RKO (cell line): ENCODE data around the gene TRIML2.
"Not testable (repeated sequence)": the region's sequence is repeated elsewhere in the genome, so short reads cannot be mapped to it uniquely, and the experiment has no call there.

ENCODE experiments used
- DNase-seq: peaks from one replicate; pipeline ENCODE4 v3.0.0-alpha.2; 2016; ENCODE audit warnings: low spot score

Gene TRIML2

DNA sequence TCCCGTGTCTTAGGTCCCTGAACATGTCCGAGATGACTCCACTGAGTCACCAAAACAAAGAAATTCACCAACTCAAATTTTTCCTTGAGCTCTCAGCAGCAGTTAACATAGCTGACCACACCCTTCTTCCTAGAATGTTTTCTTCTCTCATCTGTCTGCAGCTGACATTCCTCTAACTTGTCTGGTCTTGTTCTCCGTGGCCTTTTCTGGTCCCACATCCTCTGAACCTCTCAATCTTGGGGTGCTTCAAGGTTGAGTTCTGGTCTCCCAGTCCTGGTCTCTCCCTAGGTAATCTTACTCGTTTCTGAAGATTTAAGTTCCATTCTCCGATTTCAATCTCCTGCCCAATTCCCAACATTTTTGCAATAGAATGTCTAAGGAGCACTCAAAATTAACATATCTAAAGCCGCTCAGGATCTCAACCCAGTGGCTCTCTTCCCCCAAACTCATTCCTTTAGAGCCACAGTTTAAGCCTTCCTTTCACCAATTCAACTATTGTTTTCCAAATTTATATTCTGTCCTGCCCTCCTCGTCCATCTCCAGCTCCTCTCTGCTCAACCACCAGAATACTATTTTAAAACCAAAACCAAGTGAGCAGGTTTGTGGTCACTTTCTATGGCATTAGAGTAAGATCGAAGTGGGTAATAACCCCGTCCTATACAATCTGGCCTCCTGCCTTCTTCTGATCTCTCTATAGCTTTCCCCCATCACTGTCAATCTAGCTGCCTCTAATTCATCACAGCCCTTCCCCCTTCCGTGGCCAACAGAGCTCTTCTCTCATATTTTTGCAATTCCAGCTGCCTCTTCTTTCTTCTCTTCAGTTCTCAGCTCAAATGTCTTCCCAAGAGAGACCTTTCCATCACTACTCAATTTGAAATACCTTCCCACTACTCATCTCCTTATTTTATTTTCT, 1.2 kb downstream of the TRIML2 start:
- no peak for DNase-seq

DNA sequence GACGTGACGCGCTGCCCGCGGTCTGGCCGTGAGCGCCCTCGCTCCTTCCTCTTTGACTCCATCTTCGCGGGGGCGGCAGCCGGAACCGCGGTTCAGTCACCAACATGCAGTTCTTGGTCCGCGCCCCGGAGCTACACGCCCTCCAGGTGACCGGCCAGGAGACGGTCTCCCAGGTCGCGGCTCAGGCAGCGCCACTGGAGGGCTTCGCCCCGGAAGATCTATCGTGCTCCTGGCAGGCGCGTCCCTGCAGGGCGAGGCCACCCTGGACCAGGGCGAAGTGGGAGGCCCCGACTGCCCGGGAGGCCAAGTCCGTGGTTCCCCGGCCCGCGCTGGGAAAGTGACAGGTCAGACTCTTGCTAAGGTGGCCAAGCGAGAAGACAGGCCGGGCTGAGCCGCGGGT, 2.9 kb downstream of the TRIML2 start:
- DNase-seq: no peak

GRCh38 chr4:188092824-188093223, 16.6 kb downstream of the TRIML2 start:
- DNase-seq: no peak

- DNase-seq: no peak
Measured at GRCh38 chr4:188086858-188087257, 22.5 kb downstream of the TRIML2 start.

DNA sequence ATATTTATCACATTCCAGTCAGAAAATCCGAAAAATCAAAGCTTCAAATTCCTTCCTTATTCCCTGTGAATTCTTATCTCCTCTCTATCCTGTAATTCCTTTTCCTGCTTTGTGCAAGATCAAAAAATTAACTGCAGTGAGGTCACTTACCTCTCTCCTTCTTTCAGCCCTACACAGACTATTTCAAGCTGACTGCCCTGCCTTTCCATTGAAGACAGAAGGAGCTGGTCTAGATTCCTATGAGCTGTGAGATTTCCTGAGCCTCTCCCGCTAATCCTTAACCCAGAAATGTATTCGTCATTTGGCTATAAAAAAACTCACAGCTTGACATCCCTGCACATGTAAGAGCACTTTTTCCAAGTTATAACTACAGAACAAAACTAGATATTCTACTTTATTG, 26.6 kb downstream of the TRIML2 start:
- no peak for DNase-seq

GRCh38 chr4:188078116-188078515, 31.3 kb downstream of the TRIML2 start:
- no peak for DNase-seq

DNA sequence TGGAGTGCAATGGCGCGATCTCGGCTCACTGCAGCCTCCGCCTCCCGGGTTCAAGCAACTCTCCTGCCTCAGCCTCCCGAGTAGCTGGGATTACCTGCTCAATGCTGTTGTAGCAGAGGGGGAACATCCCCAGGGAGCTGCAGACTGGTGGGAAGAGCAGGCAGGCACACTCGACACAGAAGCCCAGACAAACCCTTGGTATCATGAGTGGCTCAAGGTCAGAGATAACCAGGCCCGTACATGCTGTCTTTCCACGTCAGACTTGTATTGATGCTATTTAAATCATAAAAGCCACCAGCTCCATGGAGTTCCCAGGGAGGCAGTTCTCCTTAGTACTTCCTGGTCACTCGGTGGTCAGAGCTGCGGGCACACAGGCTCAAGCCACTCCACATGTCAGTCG, 33.2 kb downstream of the TRIML2 start:
- DNase-seq: no peak

- DNase-seq: no peak
Measured at GRCh38 chr4:188061083-188061482, 48.3 kb downstream of the TRIML2 start.

- DNase-seq: no peak
Measured at GRCh38 chr4:188053302-188053701, 56.1 kb downstream of the TRIML2 start.

- no peak for DNase-seq
Measured at GRCh38 chr4:188046657-188047056, 62.7 kb downstream of the TRIML2 start.

DNA sequence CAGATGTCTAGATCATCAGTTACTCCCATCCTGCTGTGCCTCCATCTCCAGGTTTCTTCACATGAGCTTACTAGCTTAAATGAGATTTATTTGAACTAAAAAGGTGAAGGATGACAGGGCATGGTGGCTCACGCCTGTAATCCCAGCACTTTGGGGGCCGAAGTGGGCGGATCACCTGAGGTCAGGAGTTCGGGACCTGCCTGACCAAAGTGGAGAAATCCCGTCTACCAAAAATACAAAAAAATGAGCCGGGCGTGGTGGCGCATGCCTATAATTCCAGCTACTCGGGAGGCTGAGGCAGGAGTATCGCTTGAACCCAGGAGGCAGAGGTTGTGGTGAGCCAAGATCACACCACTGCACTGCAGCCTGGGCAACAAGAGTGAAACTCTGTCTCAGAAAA, 63.9 kb downstream of the TRIML2 start:
- DNase-seq: not testable (repeated sequence)

- DNase-seq: no peak
Measured at GRCh38 chr4:188043154-188043553, 66.2 kb downstream of the TRIML2 start.

GRCh38 chr4:188042191-188042590, 67.2 kb downstream of the TRIML2 start:
- DNase-seq: no peak

DNA sequence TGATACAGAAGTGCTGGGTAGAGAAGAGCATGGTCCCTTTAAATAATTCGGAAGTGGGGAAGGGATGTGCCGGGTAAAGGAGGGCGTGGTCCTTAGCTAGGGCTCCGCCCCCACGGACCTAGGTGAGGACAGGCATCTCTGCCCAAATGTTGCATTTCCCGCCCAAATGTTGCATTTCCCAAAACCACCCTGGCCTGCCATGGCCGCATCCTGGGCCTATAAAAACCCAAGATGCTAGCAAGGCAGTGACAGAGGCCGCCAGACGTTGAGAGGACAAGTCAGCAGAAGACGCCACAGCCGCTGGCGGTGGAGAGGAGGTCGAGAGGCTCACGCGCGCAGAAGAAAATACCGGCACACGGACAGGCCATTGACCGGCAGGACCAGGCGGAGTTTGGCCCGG, 67.7 kb downstream of the TRIML2 start:
- no peak for DNase-seq
